ENCODE data around the gene FUT8.
"Not testable (repeated sequence)": the region's sequence is repeated elsewhere in the genome, so short reads cannot be mapped to it uniquely, and the experiment has no call there.

The FUT8 gene

DNA sequence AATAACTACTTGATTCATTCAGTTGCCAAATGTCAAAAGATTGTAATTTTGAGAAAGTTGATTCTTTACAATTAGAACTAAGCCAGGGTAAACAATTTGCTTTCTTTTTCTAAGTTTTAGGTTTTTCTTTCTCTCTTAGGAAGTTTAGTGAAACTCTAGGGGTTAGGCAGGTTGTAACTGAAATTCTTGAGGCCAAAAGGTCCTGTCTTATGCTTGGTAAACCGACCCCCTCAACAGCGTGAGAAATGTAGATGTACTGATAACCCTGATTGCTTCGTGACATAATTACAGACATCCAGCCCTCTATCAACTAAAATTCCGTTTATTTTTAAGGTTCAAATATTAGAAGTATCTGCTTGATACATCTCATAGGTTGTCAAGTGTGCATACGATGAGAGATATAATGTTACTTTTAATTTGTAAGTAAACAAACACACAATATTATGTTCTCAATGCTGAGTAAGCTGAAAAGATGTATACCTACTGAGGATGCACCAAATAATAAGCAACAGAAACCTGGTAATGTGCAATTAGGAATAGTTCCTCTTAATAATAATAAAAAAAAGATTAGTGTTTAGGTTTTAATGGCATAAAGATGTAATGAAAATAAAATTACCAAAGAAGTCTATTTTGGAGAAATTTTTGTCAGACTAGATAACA, 7.2 kb downstream of the FUT8 start:
- DNase-seq: no peak

DNA sequence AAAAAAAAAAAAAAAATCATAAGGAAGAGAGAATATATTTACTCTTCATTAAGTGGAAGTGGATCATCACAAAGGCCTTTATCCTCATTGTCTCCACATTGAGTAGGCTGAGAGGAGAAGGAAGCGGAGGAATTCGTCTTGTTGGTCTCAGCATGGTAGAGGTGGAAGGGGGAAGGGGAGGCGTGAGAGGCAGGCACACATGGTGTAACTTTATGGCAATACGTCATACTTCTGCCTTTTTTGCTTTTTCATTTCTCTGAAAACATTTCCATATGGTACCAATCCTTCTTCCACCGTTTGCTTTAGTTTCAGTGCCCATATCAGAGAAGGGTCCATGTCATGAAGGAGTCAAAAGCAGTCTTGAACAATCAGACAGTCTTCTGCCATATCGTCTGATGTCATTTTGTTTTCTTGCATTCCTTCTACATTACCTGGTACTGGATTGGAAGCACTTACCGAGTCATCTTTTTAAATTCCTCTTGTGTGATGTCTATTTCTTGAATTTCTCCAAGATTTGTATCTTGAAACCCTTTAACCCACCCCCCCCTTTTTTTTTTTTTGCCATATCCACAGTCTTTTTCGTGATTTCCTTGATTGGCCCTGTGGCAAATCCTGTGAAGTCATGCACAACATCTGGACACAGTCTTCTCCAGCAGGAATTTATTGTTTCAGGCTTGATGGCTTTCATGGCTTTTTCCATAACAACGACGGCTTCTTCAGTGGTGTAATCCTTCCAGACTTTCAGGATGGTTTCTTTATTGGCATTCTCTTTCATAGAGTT, 8.9 kb downstream of the FUT8 start:
- DNase-seq: no peak

DNA sequence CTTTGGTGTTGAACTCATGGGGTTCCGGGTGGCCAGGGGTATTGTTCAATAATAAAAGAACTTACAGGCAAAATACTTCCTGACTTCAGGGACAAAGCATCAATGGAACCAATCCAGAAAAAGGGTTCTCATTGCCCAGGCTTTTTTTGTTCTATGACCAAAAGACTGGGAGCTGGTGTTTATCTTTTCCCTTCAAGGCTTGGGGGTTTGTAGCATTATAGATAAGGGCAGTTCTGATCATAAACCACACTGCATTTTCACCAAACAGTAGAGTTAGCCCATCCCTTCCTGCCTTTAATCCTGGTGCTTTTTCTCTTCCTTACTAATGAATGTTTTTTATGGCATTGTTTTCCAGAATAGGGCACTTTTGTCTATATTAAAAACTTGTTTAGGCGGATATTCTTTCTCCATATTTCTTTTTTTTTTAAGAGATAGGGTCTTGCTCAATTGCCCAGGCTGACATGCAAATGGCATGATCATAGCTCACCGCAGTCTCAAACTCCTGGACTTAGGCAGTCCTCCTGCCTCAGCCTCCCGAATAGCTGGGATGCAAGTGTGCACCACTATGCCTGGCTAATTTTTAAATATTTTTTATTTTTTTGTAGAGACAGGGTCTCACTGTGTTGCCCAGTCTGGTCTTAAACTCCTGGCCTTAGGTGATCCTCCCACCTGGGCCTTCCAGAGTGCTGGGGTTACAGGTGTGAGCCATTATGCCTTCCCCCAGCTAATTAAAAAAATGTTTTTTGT, 9.7 kb downstream of the FUT8 start:
- no peak for DNase-seq

DNA sequence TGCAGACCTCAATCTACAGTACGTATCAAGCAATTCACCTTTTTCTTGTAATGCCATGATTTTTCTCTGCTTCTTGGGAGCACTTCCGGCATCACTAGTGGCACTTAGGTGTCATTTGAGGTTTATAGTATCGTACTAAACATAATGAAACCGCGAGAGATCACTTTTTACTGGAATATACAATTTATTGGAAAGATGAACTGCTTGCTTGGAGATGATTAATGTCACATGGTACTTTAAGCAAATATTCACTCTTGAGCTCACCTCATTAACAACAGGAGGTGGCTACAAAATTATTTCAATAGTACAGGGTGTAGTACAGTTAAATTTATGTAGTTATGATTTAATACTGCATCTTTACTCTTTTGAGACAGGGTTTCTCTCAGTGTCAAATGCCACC, 11.5 kb downstream of the FUT8 start:
- DNase-seq: no peak

DNA sequence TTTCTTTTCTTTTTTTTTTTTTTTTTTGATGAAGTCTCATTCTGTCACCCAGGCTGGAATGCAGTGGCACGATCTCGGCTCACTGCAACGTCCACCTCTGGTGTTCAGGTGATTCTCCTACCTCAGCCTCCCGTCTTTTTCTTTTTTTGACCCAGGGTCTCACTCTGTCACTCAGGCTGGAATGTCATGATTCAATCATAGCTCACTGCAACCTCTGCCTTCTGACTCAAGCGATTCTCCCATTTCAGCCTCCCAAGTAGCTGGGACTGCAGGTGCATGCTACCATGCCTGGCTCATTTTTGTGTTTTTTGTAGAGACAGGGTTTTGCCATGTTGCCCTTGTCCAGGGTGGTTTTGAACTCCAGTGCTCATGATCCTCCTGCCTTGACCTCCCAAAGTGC, 12.0 kb downstream of the FUT8 start:
- DNase-seq: no peak

DNA sequence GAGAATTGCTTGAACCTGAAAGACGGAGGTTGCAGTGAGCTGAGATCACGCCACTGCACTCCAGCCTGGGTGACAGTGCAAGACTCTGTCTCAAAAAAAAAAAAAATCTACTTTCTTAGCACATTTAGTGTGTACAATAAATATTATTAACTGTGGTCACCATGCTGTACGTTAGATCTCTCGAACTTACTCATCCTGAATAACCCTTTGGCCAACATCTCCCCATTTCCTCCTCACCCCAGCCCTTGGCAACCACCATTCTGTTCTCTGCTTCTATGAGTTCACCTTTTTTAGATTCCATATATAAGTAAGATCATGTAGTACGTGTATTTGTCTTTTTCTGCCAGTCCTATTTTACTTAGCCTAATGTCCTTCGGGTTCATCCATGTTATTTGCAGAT, 13.4 kb downstream of the FUT8 start:
- DNase-seq: no peak

DNA sequence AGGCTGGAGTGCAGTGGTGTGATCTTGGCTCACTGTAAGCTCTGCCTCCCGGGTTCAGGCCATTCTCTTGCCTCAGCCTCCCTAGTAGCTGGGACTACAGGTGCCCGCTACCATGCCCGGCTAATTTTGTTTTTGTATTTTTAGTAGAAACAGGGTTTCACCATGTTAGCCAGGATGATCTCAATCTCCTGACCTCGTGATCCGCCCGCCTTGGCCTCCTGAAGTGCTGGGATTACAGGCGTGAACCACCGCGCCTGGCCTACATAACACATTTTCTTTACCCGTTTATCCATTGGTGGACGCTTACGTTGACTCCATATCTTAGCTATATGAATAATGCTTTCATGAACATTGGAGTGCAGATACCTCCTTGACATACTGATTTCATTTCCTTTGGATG, 14.4 kb downstream of the FUT8 start:
- not testable (repeated sequence) for DNase-seq

DNA sequence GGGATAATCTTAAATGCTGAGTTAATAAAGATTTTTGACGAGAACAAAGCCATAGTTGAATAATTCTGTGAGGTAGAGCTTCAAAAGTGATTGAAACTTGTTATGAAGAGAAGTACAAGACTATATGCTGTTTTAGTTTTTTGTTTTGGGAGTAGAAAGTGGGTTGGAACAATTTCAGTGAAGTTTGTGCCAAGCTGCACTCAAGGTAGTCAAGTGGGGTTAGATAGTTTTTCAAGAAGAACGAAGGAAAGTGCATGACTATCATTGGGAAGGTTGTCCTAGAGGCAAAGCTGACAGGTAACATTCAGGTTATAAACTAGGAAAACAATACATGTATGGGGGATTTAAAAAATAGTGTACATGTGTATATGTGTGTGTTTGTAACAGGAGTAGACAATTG, 16.2 kb downstream of the FUT8 start:
- no peak for DNase-seq

DNA sequence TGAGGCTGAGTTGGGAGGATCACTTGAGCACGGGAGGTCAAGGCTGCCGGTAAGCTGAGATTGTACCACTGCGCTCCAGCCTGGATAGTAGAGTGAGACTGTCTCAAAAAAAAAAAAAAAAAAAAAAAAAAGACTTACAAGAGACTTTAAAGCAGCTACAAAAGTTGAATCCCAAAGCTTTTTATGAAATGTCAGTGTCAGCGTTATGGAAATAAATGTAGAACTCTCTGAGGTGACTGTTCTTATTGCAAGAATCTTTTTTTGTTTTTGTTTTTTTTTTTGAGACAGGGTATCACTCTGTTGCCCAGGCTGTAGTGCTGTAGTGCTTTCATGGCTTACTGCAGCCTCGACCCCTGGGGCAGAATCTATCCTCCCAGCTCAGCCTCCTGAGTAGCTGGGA, 17.2 kb downstream of the FUT8 start:
- DNase-seq: no peak

DNA sequence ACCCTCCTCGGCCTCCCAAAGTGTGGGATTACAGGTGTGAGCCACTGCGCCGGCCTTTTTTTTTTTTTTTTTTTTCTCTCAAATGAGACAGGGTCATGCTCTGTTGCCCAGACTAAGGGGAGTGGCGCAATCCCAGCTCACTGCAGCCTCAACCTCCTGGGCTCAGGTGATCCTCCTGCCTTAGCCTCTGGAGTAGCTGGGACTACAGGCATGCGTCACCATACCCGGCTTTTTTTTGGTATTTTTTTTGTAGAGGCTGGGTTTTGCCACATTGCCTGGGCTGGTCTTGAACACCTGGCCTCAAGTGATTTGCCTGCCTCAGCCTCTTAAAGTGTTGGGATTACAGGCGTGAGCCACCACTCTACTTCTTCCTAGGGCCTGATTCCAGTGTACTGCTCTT, 18.7 kb downstream of the FUT8 start:
- DNase-seq: no peak

DNA sequence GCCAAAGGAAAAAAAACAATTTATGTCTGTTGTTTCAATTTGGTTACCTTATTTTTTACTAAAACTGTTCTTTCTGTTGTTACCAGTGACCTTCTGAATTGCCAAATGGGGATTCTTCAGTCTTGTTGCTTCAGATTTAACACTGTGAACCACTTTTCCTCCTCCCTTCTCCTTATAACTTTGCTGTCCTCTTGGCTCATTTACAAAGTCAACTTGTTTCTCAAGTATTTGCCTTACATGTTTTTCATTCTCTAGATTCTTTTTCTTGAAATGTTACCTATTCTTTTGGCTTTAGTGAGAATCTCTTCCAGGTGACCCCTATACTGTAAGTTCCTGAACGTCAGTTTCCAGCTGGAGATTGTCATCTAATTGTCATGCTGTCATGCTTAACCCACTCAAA, 19.4 kb downstream of the FUT8 start:
- DNase-seq: no peak

DNA sequence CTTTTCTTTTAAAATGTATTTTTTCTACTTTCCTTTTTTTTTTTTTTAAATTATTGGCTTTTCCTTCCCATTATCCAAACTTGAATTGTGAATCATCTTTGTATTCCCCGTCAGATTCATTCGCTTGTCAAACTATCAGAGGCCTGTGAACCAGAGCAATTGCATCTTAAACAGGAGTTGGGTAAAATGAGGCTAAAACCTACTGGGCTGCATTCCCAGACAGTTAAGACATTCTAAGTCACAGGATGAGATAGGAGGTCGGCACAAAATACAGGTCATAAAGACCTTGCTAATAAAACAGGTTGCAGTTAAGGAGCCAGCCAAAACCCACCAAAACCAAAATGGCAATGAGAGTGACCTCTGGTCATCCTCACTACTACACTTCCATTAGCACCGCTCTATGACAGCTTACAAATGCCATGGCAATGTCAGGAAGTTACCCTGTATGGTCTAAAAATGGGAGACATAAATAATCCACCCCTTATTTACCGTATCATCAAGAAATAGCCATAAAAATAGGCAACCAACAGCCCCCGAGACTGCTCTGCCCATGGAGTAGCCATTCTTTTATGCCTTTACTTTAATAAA, 19.9 kb downstream of the FUT8 start:
- DNase-seq: no peak

DNA sequence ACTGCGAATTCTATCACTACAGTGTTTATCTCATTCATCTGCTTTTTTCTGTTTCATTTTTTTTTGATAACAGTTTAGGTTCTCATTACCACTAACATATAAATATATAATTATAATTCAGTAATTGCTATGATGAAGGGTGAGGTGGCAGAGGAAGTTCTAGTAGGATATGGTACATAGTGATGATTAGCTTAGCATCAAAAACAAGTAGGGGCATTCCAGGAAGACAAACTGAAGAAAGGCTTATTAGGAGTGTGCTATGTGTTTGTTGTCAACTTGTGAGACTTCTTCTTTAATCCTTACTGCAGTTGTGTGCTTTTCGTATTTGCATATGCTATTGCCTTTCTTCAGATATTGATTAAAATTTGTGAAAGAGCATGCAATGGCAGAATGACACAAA, 20.6 kb downstream of the FUT8 start:
- no peak for DNase-seq

DNA sequence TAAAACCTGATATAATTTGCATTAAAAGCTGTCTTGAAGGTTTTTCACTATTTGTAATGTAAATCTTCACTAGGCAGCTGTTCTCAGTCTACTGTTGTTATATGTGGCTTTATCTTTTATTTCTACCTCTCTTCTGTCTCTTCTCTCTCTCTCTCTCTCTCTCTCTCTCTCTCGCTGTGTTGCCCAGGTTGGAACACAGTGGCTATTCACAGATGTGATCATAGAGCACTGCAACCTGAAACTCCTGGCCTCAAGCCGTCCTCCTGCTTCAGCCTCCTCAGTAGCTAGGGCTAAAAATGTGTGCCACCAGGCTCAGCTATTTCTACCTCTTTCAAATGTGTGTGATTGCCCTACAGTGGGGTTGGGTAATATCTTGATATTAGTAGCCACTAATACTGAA, 21.1 kb downstream of the FUT8 start:
- no peak for DNase-seq

DNA sequence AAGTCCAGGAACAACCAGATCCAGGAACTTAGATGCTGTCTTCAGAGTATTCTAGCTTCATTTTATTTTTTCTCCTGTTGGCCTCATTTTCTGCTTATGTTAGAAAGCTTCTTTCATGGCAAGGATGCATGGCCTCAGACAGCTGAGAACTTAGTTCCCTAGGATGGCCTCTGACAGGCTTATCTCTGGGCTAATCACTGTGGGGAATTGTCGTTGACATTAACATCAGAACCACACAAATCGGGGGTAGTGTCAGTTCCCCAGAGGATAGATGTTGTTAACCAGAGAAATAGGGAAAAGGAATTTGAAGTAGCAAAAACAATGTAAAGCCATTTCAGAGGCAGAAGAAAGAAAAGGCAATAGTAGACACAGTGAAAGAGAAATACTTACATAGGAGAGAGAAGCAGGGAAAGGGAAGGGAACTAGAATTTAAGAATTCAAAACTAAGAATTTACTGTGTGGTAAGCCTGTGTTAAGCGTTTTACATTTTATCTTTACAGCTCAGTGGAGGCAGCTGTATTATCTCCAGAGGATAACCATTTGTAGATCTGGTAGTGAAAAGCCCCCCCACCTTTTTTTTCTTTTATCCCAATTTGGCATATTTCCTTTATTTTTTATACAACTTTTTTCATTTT, 21.8 kb downstream of the FUT8 start:
- DNase-seq: no peak

DNA sequence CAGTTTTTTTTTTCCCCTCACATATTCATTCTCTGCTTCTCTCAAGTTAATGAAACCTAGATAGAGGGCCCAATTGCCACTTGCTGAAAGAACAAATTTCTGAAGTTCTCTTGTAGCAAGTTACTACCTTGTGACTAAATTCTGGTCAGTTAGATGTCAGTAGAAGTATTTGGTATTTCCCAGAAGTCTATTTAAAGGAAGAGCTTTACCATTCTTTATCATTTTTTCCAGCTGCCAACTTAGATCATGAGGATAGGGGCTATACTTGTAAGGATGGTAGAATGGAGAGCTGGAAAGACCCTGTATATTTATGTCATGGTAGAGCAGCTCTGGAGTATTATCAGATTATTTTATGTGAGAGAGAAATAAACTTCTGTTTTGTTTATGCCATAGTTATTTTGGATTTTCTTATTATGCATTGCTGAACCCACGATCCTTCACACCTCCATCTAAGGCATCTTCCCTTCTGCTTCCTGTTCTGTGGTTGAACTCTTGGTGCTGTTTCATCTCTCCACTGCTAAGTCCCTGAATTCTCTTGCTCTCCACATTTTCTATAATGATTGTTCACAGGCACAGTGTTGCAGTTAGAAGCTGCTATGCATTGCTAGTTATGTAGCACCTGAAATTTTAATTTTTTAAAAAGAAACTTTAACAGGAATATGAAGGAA, 25.9 kb downstream of the FUT8 start:
- DNase-seq: no peak

DNA sequence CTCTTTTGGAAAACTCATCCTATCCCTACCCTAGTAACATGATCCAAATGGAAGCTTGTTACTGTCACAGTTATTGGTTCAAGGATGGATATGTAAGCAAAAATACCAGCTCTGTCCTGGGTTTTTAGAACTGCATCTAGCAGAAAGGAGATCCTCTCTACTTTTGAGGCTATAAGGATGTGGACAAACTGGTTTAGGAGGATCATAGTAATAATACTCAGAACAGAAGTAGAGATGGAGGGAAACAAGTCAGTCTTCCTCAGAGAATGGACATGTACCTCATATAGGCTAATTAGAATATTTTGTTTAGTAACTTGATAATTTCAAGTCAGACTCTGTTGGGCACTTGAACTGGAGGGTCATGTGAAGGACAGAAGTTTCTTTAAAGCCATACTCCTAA, 26.6 kb downstream of the FUT8 start:
- no peak for DNase-seq

DNA sequence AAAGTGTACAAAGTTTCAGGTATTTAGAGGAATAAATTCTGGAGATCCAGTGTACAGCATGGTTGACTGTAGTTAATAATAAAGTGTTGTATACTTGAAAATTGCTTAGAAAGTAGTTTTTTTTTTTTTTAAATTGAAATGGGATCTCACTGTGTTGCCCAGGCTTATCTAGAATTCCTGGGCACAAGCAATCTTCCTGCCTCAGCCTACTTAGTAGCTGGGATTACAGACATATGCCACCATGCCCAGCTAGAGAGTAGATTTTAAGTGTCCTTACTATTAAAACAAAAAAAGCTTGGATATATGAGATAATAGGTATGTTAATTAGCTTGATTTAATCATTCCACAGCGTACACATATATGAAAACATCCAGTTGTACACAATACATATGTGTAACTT, 27.7 kb downstream of the FUT8 start:
- DNase-seq: no peak

DNA sequence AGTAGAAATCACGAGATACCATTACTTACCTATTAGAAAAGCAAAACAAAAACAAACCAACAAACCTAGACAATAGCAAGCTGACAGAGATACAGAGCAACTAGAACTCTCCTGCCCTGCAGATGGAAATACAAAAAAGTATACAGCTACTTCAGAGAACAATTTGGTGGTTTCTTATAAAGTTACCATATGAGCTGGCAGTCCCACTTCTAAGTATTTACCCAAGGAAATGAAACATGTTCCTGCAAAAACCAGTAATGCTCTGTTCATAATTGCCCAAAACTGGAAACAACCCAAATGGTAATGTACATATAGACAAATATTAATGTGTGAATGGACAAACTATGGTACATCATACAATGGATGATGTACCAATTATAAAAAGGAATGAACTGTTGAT, 31.7 kb downstream of the FUT8 start:
- DNase-seq: no peak

DNA sequence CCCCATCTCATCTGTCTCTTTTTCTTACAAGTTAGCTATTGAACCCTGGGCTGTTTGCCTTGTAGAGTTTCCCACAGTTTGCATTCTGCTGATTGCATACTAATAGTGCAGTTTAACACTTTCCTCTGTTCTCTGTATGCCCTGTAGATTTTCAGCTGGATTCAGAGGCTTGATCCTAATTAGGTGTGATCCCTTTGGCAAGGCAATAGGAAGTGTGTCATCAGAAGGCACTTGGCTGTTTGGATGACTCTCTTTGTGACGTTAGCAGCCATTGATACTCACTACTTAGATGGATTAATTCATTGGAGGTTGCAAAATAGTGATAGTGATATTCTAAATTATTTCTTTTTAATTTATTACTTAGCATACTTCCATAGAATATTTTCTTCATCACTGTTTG, 33.6 kb downstream of the FUT8 start:
- no peak for DNase-seq

DNA sequence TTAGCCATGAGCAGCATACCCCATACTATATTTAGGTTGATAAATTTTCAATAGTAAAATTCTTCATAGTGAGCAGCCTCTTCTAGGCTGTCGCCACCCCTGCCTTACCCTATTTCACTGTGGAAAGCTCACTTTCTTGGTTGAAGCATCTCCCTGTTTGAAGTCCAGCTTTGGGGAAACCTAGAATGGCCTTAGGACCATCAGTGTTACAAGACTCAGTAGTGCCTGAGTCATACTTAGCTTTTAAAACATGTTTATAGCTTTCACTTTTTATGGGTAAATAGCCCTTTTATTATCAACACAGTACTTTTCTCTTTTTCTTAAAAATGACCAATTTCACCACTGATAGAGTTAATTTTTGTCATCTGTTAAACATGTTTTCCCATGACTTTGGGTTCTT, 37.1 kb downstream of the FUT8 start:
- no peak for DNase-seq

DNA sequence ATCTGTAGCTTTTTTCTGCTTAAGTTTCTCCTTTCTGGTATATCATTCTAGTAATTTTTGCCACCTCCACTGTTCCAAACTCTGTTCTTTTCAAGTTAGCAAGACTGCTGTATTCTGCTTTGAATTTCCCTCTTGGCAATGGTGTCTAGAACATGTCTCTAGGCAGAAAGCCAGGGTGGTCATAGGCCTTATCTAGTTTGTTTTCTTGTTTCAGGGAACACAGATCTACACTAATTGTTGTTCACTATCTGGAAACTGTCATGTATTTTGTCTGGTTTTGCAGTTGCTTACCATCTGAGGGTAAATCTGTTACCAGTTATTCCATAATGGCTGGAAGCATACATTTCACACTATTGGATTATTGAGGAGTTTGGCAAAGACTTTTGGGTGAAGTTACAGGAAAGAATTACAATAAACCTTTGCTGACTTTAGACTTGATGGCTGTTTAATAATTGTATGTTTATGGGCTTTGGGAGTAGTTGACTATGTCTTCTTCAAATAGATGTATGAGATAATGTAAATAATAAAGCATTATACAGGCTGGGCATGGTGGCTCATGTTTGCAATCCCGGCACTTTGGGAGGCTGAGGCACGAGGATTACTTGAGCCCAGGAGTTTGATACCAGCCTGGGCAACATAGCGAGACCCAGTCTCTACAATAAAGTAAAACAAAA, 41.4 kb downstream of the FUT8 start:
- DNase-seq: no peak
